Peyer's patch (tissue), 4 donors: ENCODE measurements around the gene UACA.

Experiments used
- CTCF ChIP-seq, 6 experiments: fragments of 450-650 bp in 4 of 6; fragments of 200-600 bp in 2 of 6; sonication (generic) in 1 of 6; IDR thresholded peaks; one replicate each; pipeline ENCODE4 v1.5.1; 2017 to 2019; ENCODE audit warnings: antibody characterized with exemption in 6 of 6, mild to moderate bottlenecking in 3 of 6, moderate library complexity in 1 of 6
- POLR2A ChIP-seq, 2 donors: fragments of 450-650 bp; IDR thresholded peaks; one replicate each; pipeline ENCODE4 v1.5.1; 2017; ENCODE audit warnings: antibody characterized with exemption in 2 of 2, mild to moderate bottlenecking in 2 of 2, moderate library complexity in 2 of 2

DNA sequence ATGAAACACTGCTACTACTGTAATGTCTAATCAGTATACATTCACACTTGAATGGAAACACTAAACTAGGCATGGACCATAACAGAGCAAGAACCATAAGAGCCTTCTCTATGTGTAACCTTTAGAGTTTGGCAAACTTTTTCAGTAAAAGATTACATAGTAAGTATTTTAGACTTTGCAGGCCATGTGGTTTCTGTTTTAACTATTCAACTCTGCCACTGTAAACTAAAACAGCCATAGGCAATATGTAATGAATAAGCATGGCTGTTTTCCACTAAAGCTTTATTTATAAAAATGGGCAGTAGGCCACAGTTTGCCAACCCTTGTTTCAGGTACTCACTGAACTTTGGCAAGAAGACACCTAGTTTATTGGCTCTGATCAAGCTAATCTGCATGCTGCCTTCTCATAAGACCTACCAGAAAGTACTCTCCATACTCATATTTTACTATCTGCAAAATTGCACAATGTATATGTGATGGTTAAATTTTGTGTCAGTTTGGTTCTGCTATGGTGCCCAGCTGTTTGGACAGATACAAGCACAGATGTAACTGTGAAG, 46.0 kb downstream of the UACA start:
- TF ChIP-seq CTCF (IDR thresholded peaks at IDR 0.05) (no peak), POLR2A (IDR thresholded peaks at IDR 0.05) (no peak)
